ENCODE measurements around the gene SMIM45.
"Not testable (repeated sequence)": the region's sequence is repeated elsewhere in the genome, so short reads cannot be mapped to it uniquely, and the experiment has no call there.

- not testable (repeated sequence) for TF ChIP-seq POLR2AphosphoS5 (IDR thresholded peaks at IDR 0.05; ENCODE audit: low read depth, low read length); POLR2A (IDR thresholded peaks at IDR 0.05; ENCODE audit: low read depth, low read length); SPI1 (IDR thresholded peaks at IDR 0.05; ENCODE audit: low read depth, low read length); TAF1 (IDR thresholded peaks at IDR 0.05; ENCODE audit: low read depth, low read length); POU2F2 (IDR thresholded peaks at IDR 0.05; ENCODE audit: low read depth, low read length); PAX5 (IDR thresholded peaks at IDR 0.05; ENCODE audit: insufficient read depth, low read length, severe bottlenecking)
These were observed 3.0 kb upstream of the SMIM45 start for GRCh38 chr22:41948928-41949296.
